Heart right ventricle (tissue), 16 donors: Measurements from ENCODE around the gene SCIN. TPM values are rescaled to one million over a fixed set of nuclear protein-coding genes. Genes with fewer than 3 reads are reported as not detected.

Experiments used
- ATAC-seq, 8 donors: fragments of 200-7000 bp; cut with Tn5 transposase; one replicate each; pipeline ENCODE4 v1.9.1; 2020; ENCODE audit warnings: mild to moderate bottlenecking in 8 of 8, moderate library complexity in 8 of 8, moderate number of reproducible peaks in 1 of 8
- DNase-seq, 2 donors: peaks; one replicate each; pipeline ENCODE4 v3.0.0-alpha.2; 2020
- H3K27ac ChIP-seq, 10 donors: fragments of 200-600 bp; sonication (generic) in 2 of 10; one replicate each; pipeline versions ENCODE4 v1.5.0 to v1.8.0; 2020 to 2022; ENCODE audit warnings: mild to moderate bottlenecking in 3 of 10
- H3K27me3 ChIP-seq, 7 donors: fragments of 200-600 bp; one replicate each; pipeline ENCODE4 v1.8.0; 2021 to 2022; ENCODE audit warnings: mild to moderate bottlenecking in 2 of 7
- H3K36me3 ChIP-seq, 9 donors: fragments of 200-600 bp; sonication (generic) in 1 of 9; one replicate each; pipeline versions ENCODE4 v1.5.0 to v1.8.0; 2020 to 2022; ENCODE audit warnings: mild to moderate bottlenecking in 2 of 9
- H3K4me1 ChIP-seq, 9 donors: fragments of 200-600 bp; sonication (generic) in 1 of 9; one replicate each; pipeline versions ENCODE4 v1.5.0 to v1.8.0; 2020 to 2022; ENCODE audit warnings: mild to moderate bottlenecking in 4 of 9
- H3K4me3 ChIP-seq, 10 donors: fragments of 200-600 bp; sonication (generic) in 2 of 10; one replicate each; pipeline versions ENCODE4 v1.5.0 to v1.8.0; 2020 to 2022; ENCODE audit warnings: mild to moderate bottlenecking in 7 of 10, moderate library complexity in 2 of 10
- H3K9me3 ChIP-seq, 11 donors: fragments of 200-600 bp in 10 of 11; sonication (generic) in 2 of 11; one replicate each; pipeline versions ENCODE4 v1.5.0 to v1.8.0; 2013 to 2022; ENCODE audit warnings: mild to moderate bottlenecking in 2 of 11, control low read depth in 1 of 11, moderate library complexity in 1 of 11
- CTCF ChIP-seq, 9 donors: fragments of 200-600 bp; sonication (generic) in 2 of 9; IDR thresholded peaks; one replicate each; pipeline versions ENCODE4 v1.5.0 to v1.8.0; 2021 to 2022; ENCODE audit warnings: antibody characterized with exemption in 9 of 9, mild to moderate bottlenecking in 5 of 9, moderate library complexity in 1 of 9
- WGBS, 2 donors: extraction: QIAGEN DNeasy Blood & Tissue Kit; methylation state at CpG; one replicate each; pipeline ENCODE4 v1.1.7; 2013; ENCODE audit warnings: inconsistent platforms in 1 of 2; 5-methylcytosine and 5-hydroxymethylcytosine counted together
- intact Hi-C, 10 donors: fragments of 100-400 bp; cut with DNase I; formaldehyde crosslinking; loops; one replicate each; pipeline versions ENCODE4 v1.11.1 to v1.14.2; 2022
- polyA plus RNA-seq, 2 donors: library from polyadenylated mRNA; stranded (reverse); fragments of 200-250 nt; gene quantifications; one replicate each; pipeline ENCODE4 v1.2.3, GENCODE V29; 2013
- total RNA-seq, 10 donors: library from RNA; stranded (reverse); fragmentation: NEBNext Ultra II Directional in 3 of 10; extraction: Animal tissue kit (Norgen Biotek cat#: 25700) in 3 of 10; gene quantifications; one replicate each; pipeline versions ENCODE4 v1.2.1 to v1.2.4, GENCODE V29; 2021 to 2023
- donor health status: Arrhythmogenic right ventricular cardiomyopathy.
- donor health status: ischemic (EF 13 %, LVEDD 7.1; RV severe dilation, severe dysfunction).
- donor health status: healthy with polysubstance abuse.
- donor health status: DM: no; HTN: yes; CAD: no.
- donor health status: DM: no; HTN: no; CAD: no.
- donor health status: ischemic (EF 25% LVEDD 6.9; RV normal size, moderate dysfunction).
- donor health status: ischemic (EF 25% LVEDD 5.7; RV mildly dilated, moderate dysfunction).
- donor health status: healthy.
- donor health status: DM: yes; HTN: yes; CAD: no.
- donor health status: Ischemic cardiomyopathy.
- donor health status: ischemic (EF 35%, LVEDD 5.7; RV mildly dilated, moderate dysfunction).
- donor health status: nonischemic (EF 11% LVEDD 7.7; RV severe dilation, severe dysfunction).
- donor health status: DM: yes; HTN: yes; CAD: no.
- donor health status: PGD.
- donor health status: ischemic (EF 29% LVEDD 5.4; RV normal size, mild dysfunction).
- donor health status: nonischemic (EF 23%, LVEDD 6.1; RV moderate dilation, normal function).

SCIN gene
- total and polyA plus RNA-seq, 12 donors = 0.01 to 1.5 (median 0.32) TPM; not detected in 3

GRCh38 chr7:12610899-12611298, 40.4 kb downstream of the SCIN start:
- Histone ChIP-seq H3K4me3 (no peak overlapping the region), H3K36me3 (no peaks in the 10 kb centered on the region), H3K27ac (no peak overlapping the region), H3K27me3 (no peaks in the 10 kb centered on the region), H3K4me1 (no peaks in the 10 kb centered on the region), H3K9me3 (no peaks in the 10 kb centered on the region)
- DNase-seq = no peak
- WGBS, 2 donors = 81 to 86% methylated on average over 2 of the region's 2 CpGs
- TF ChIP-seq CTCF (IDR thresholded peaks at IDR 0.05) = no peak
- intact Hi-C loops = no loop called here
- ATAC-seq = no peak

- WGBS, 2 donors = 41 to 49% methylated on average over 2 of the region's 2 CpGs
- no peaks in the 10 kb centered on the region for H3K4me1 ChIP-seq
- H3K27ac ChIP-seq = no peak overlapping the region
- no peaks in the 10 kb centered on the region for H3K9me3 ChIP-seq
- TF ChIP-seq CTCF (IDR thresholded peaks at IDR 0.05) = no peak
- ATAC-seq (no peak), DNase-seq (no peak)
- H3K4me3 ChIP-seq = no peak overlapping the region
- no peaks in the 10 kb centered on the region for H3K27me3 ChIP-seq
- intact Hi-C loops = no loop called here
- no peaks in the 10 kb centered on the region for H3K36me3 ChIP-seq
Measured at GRCh38 chr7:12612622-12613021, 42.1 kb downstream of the SCIN start.

DNA sequence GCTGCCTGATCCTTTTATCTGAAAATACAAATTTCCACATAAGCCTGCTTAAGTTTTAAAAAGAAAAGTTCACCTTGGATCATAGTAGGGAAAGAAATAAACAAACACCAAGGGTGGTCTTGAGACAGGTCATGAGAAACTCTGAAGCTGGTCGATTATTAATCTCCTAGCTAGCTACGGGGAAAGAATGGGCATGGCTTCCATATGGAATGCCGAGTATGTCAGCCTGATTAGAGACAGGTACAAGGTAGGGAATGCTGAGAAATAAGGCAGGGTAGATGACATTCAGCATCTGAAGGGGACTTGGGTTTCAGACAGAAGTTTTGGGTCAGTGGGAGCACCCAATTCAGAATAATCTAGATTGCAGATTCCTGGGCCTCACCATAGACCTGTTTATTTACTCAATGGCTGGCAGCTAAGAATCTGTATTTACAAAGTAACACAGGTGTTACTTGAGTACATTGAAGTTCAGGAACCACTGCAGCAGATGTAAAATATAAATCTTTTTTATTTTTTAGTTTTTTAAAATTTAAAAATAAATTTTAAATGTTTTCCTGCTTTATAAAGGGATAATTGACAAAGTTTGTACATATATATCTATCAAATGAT, 49.0 kb downstream of the SCIN start:
- H3K4me3 ChIP-seq = no peak overlapping the region
- WGBS, 2 donors = 58 to 62% methylated on average over 3 of the region's 3 CpGs
- DNase-seq (no peak), ATAC-seq (no peak)
- intact Hi-C loops = loop anchor here in 8 of 10 donors (5.0 to 10.0 kb wide), 5 partner anchors 85 to 105 kb away; no protein-coding TSS in a partner anchor
- H3K27ac ChIP-seq = no peak overlapping the region
- no peaks in the 10 kb centered on the region for H3K27me3 ChIP-seq
- no peaks in the 10 kb centered on the region for H3K9me3 ChIP-seq
- no peak for TF ChIP-seq CTCF (IDR thresholded peaks at IDR 0.05)
- no peaks in the 10 kb centered on the region for H3K36me3 ChIP-seq
- H3K4me1 ChIP-seq = peaks cover 0 to 7% (median 0%) of the 10 kb centered on the region in 9 donors

DNA sequence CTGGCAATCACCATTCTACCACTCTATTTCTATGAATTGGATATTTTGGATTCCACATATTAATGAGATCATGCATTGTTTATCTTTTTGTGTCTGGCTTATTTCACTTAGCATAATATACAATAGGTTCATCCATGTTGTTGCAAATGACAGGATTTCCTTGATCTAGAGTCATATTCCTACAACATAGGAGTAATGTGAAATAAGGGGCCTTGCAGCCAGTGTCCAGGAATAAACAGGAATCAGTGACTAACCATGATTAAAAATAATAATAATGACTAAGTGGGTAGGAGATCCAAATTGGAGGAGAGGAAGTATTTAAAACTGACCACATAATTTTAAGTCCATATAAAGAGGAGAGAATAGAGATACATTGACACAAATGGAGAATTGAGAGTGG, 49.9 kb downstream of the SCIN start:
- intact Hi-C loops = loop anchor here in 8 of 10 donors (5.0 to 10.0 kb wide), 5 partner anchors 86 to 106 kb away; no protein-coding TSS in a partner anchor

More for the DNA sequence above, 49.9 kb downstream of the SCIN start:
- Histone ChIP-seq H3K27ac (no peak overlapping the region), H3K9me3 (no peaks in the 10 kb centered on the region), H3K27me3 (no peaks in the 10 kb centered on the region), H3K4me1 (peaks cover 0 to 9% (median 0%) of the 10 kb centered on the region in 9 donors), H3K36me3 (no peaks in the 10 kb centered on the region), H3K4me3 (no peak overlapping the region)
- ATAC-seq (no peak), DNase-seq (no peak)
- no peak for TF ChIP-seq CTCF (IDR thresholded peaks at IDR 0.05)
